Esophagus squamous epithelium (tissue), 5 donors: Measurements from ENCODE around the gene FBXW11. TPM values are rescaled to one million over a fixed set of nuclear protein-coding genes. Genes with fewer than 3 reads are reported as not detected.

Source experiments
- DNase-seq: peaks from one replicate; lab custom pipeline; 2025; lab: John Stamatoyannopoulos, UW
- H3K27ac ChIP-seq, 4 donors: fragments of 200-600 bp; sonication (generic); one replicate each; pipeline ENCODE4 v1.5.1; 2016 to 2019; ENCODE audit warnings: mild to moderate bottlenecking in 1 of 4
- H3K27me3 ChIP-seq, 4 donors: fragments of 200-600 bp; sonication (generic); 1 replicate in 3 of 4; 2 replicates in 1 of 4; pipeline versions ENCODE4 v1.5.1 to v1.6.0; 2017 to 2021; ENCODE audit warnings: antibody characterized with exemption in 1 of 4
- H3K36me3 ChIP-seq, 3 donors: fragments of 200-600 bp; sonication (generic); one replicate each; pipeline ENCODE4 v1.5.1; 2016 to 2019
- H3K4me1 ChIP-seq, 3 donors: fragments of 200-600 bp; sonication (generic); one replicate each; pipeline ENCODE4 v1.5.1; 2017 to 2019
- H3K4me3 ChIP-seq, 4 donors: fragments of 200-600 bp; sonication (generic); 1 replicate in 3 of 4; 2 replicates in 1 of 4; pipeline ENCODE4 v1.5.1; 2016 to 2019; ENCODE audit warnings: mild to moderate bottlenecking in 2 of 4, moderate library complexity in 1 of 4
- H3K9me3 ChIP-seq, 3 donors: fragments of 200-600 bp; sonication (generic); one replicate each; pipeline ENCODE4 v1.5.1; 2016 to 2019
- POLR2A ChIP-seq, 4 donors: fragments of 450-650 bp; IDR thresholded peaks; one replicate each; pipeline ENCODE4 v1.6.1; 2017; ENCODE audit warnings: antibody characterized with exemption in 4 of 4, mild to moderate bottlenecking in 4 of 4, moderate library complexity in 3 of 4
- WGBS, 2 donors: methylation state at CpG; one replicate each; pipeline ENCODE4 v1.1.5; 2018; 5-methylcytosine and 5-hydroxymethylcytosine counted together
- intact Hi-C: fragments of 100-400 bp; cut with DNase I; formaldehyde crosslinking; loops from one replicate; pipeline ENCODE4 v1.15.0; 2022
- total RNA-seq, 4 donors: library from RNA; depleted of rRNA; stranded (reverse); fragments of >200 nt; gene quantifications; one replicate each; pipeline ENCODE4 v1.1.0, GENCODE V29; 2016
- TF ChIP-seq, protein P1 (sequence below), 6 experiments: fragments of 450-650 bp in 4 of 6; fragments of 200-600 bp in 2 of 6; sonication (generic) in 2 of 6; IDR thresholded peaks; one replicate each; pipeline ENCODE4 v1.5.1; 2016 to 2019; ENCODE audit warnings: antibody characterized with exemption in 6 of 6, mild to moderate bottlenecking in 4 of 6, moderate library complexity in 4 of 6
- donor health status: DM: yes; HTN: yes; CAD: no.

FBXW11 gene
- total RNA-seq, 4 donors from 2014 or later: 43.5 to 63.2 (median 49.0) TPM

DNA sequence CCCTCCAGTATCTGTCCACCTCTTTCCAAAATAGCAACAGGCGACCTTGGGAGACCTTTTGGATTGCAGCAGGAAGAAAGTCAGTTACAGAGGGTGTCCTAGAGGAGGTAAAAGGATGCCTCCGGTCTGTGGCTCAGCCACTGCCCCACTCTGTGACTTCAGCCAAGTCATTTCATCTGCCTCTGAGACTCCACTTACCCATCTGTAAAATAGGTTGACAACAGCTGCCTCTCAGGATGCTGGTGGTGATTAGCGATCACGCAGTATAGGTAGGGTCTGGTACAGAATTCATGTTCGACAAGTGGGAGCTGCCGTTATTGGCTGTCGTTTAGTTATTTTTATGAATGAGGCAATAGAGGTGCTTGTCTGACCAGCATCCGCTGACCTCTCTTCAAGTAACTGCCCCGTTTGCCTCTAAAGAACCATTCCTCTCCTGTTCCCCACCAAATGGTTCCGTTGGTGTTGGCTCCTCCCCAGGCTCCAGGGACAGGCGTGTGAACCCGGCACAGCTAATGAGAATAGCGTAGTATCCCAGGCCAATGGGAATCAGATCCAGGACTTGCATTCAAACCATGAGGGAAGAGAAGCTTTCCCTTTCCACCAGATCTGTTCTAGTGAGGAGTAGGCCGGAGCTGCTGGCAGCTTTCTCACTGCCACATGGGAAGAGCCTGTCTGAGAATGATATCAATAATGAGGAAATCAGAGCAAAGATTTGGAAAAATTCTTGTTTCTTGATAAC is 156.7 kb downstream of the FBXW11 start:
- Histone ChIP-seq H3K27ac (no peak overlapping the region), H3K4me3 (no peak overlapping the region), H3K27me3 (no peaks in the 10 kb centered on the region), H3K4me1 (no peaks in the 10 kb centered on the region), H3K36me3 (no peaks in the 10 kb centered on the region), H3K9me3 (no peaks in the 10 kb centered on the region)
- TF ChIP-seq, protein P1, sequence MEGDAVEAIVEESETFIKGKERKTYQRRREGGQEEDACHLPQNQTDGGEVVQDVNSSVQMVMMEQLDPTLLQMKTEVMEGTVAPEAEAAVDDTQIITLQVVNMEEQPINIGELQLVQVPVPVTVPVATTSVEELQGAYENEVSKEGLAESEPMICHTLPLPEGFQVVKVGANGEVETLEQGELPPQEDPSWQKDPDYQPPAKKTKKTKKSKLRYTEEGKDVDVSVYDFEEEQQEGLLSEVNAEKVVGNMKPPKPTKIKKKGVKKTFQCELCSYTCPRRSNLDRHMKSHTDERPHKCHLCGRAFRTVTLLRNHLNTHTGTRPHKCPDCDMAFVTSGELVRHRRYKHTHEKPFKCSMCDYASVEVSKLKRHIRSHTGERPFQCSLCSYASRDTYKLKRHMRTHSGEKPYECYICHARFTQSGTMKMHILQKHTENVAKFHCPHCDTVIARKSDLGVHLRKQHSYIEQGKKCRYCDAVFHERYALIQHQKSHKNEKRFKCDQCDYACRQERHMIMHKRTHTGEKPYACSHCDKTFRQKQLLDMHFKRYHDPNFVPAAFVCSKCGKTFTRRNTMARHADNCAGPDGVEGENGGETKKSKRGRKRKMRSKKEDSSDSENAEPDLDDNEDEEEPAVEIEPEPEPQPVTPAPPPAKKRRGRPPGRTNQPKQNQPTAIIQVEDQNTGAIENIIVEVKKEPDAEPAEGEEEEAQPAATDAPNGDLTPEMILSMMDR (IDR thresholded peaks at IDR 0.05): no peak
- TF ChIP-seq POLR2A (IDR thresholded peaks at IDR 0.05): no peak
- DNase-seq: no peak
- 92 to 93% methylated on average over 10 to 14 of the region's 14 CpGs for WGBS, 2 donors
- intact Hi-C loops: no loop called here

DNA sequence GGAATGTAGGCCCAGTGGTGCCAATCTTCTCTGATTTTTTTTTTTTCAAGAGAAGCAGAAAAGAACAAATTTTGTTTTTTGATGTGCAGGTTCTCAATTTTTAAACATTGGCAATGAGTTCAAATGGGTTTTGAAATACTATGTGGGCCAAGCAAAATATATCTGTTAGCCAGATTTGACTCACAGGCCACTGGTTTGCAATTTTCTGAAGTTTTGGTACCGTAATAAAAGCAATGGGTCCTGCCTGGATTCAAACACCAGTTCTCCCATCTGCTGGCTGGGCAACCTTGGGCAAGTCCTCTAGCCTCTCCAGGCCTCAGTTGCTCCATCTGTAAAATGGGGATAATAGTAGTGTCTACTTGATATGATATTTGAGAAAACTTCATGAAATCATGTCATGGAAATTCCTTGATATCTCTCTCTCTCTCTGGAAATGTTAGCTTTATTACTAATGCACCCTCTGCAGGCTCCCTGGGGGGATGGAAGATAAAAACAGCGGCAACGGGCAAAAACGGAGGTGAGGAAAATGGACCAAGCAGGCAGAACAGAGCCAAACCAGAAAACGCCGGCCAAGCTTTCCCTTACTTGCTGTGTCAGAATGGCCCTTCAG is 157.4 kb downstream of the FBXW11 start:
- H3K4me1 ChIP-seq: no peaks in the 10 kb centered on the region
- no peak for DNase-seq
- WGBS, 2 donors: 86% methylated on average over 6 of the region's 6 CpGs

DNA sequence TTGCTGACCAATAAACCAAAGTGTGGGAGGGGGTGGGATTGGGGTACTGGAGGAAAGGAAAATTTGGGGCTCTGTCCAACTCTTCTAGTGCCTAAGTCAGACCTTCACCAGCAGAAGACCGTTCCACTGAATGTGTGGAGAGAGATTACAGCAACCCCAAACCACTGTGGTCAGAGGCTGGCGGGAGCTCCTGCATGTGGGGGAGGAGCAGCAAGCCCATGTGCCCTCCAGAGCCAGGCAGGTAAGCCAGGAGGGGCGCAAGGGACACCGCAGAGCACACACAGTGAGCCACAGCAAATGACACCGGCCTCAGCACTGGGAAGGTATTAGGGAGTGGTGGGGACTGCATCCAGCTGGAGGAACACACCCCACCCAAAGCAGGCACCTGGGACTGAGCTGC is 158.0 kb downstream of the FBXW11 start:
- intact Hi-C loops: no loop called here
- Histone ChIP-seq H3K4me3 (no peak overlapping the region), H3K27me3 (no peaks in the 10 kb centered on the region), H3K36me3 (no peaks in the 10 kb centered on the region), H3K27ac (no peak overlapping the region), H3K4me1 (no peaks in the 10 kb centered on the region), H3K9me3 (no peaks in the 10 kb centered on the region)
- no peak for DNase-seq
- TF ChIP-seq, protein P1 (IDR thresholded peaks at IDR 0.05): no peak
- TF ChIP-seq POLR2A (IDR thresholded peaks at IDR 0.05): no peak
- WGBS, 2 donors: 59 to 78% methylated on average over 3 to 5 of the region's 5 CpGs

More for the DNA sequence above, 157.4 kb downstream of the FBXW11 start:
- Histone ChIP-seq H3K4me3 (no peak overlapping the region), H3K27ac (no peak overlapping the region), H3K27me3 (no peaks in the 10 kb centered on the region), H3K9me3 (no peaks in the 10 kb centered on the region), H3K36me3 (no peaks in the 10 kb centered on the region)
- no peak for TF ChIP-seq POLR2A (IDR thresholded peaks at IDR 0.05)
- TF ChIP-seq, protein P1 (IDR thresholded peaks at IDR 0.05): no peak
- intact Hi-C loops: no loop called here

DNA sequence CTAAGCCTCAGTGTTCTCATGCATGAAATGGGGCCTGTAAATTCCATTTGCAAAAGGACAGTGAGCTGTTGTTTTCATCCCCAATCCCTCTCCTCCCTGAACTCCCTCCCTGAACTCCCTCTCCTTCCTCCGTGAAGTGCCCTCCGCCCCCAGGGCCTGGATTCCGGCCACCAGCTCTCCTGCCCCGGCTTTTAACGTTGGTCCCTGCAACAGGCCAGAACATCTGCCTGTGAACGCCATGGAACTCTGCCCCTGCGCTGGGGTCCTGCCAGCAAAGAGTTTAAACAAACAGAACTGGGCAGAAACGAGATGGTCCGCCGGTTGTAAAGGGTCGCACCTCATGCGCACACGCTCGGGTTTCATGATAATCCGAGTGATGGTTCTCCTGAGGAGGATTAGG is 158.4 kb downstream of the FBXW11 start:
- 56 to 83% methylated on average over 4 to 12 of the region's 15 CpGs for WGBS, 2 donors
- intact Hi-C loops: no loop called here

DNA sequence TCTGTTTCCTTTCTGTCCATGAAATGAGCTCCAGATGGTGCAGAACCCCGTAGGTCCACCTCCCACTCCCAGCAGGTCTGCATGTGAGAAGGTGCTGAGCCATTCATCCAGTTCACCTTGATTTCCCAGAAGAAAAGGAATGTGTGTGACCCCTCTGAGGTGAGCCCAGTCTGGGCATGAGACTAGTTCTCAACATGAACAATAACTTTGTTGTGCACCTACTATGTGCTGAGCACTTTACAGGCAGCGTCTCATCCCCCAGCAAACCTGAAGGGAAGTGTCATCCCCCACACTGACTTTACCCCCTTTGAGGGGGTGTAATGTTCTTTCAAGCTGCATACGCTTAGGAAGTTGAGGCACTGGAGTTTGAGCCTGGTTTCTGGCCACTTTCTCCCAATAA is 159.4 kb downstream of the FBXW11 start:
- Histone ChIP-seq H3K27ac (no peak overlapping the region), H3K9me3 (no peaks in the 10 kb centered on the region), H3K36me3 (no peaks in the 10 kb centered on the region), H3K27me3 (no peaks in the 10 kb centered on the region), H3K4me3 (no peak overlapping the region), H3K4me1 (peaks cover 0 to 6% (median 0%) of the 10 kb centered on the region in 3 donors)
- TF ChIP-seq, protein P1 (IDR thresholded peaks at IDR 0.05): no peak
- no peak for TF ChIP-seq POLR2A (IDR thresholded peaks at IDR 0.05)
- WGBS, 2 donors: 83 to 100% methylated on average over 2 to 3 of the region's 3 CpGs
- intact Hi-C loops: no loop called here
- DNase-seq: no peak

More for the DNA sequence above, 158.4 kb downstream of the FBXW11 start:
- H3K9me3 ChIP-seq: no peaks in the 10 kb centered on the region
- no peaks in the 10 kb centered on the region for H3K4me1 ChIP-seq
- no peak overlapping the region for H3K27ac ChIP-seq
- H3K4me3 ChIP-seq: no peak overlapping the region
- no peak for DNase-seq
- TF ChIP-seq POLR2A (IDR thresholded peaks at IDR 0.05): no peak
- TF ChIP-seq, protein P1 (IDR thresholded peaks at IDR 0.05): no peak
- H3K27me3 ChIP-seq: no peaks in the 10 kb centered on the region
- no peaks in the 10 kb centered on the region for H3K36me3 ChIP-seq
